HepG2 (cell line): Measurements from ENCODE around the gene CD9. TPM values are rescaled to one million over a fixed set of nuclear protein-coding genes. Genes with fewer than 3 reads are reported as not detected.

Experiments
- ATAC-seq: fragments of 200-7000 bp; cut with Tn5 transposase; 3 replicates; pipeline ENCODE4 v1.9.1; 2020; ENCODE audit warnings: mild to moderate bottlenecking, moderate library complexity
- BruUV-seq: library from RNA; stranded (reverse); fragments of 400-500 nt; replicated peaks from 2 replicates; lab custom pipeline; 2021; lab: Mats Ljungman, UMichigan
- CTCF ChIA-PET: fragments of 300-600 bp; formaldehyde crosslinking; extraction: SDS; loops from one replicate; lab custom pipeline; 2021; ENCODE audit warnings: low total read pairs, inconsistent platforms, low intra/inter-chr PET ratio; lab: Yijun Ruan, JAX
- POLR2A ChIA-PET: fragments of 350-600 bp; sonication (Branson Sonifier 250); formaldehyde crosslinking; loops from one replicate; lab custom pipeline; 2020; ENCODE audit warnings: antibody characterized with exemption, inconsistent platforms; lab: Yijun Ruan, JAX
- DNase-seq: peaks from one replicate; pipeline ENCODE4 v3.0.0-alpha.2; 2015; ENCODE audit warnings: low spot score
- FAIRE-seq: peaks from 3 replicates; lab custom pipeline; 2011; peaks lifted over from hg19 to GRCh38; lab: Jason Lieb, UNC
- H2AFZ ChIP-seq: one replicate; pipeline ENCODE4 v1.6.1; 2011; ENCODE audit warnings: low read length, inconsistent platforms
- H3K27ac ChIP-seq: fragments of 300-600 bp; 3 replicates; pipeline ENCODE4 v1.8.0; 2011; ENCODE audit warnings: mixed run types, mild to moderate bottlenecking, mixed read lengths, low read length, inconsistent platforms; ENCODE audit not compliant: insufficient read depth; ENCODE audit errors: extremely low read length
- H3K27me3 ChIP-seq, 2 experiments: fragments of 200-600 bp in 1 of 2; 2 replicates in 1 of 2; 3 replicates in 1 of 2; pipeline versions ENCODE4 v1.6.0 to v1.8.0; 2011; ENCODE audit warnings: low read length in 2 of 2, mild to moderate bottlenecking in 2 of 2, moderate library complexity in 2 of 2, inconsistent platforms in 1 of 2; ENCODE audit not compliant: insufficient read depth in 2 of 2, control insufficient read depth in 1 of 2
- H3K36me3 ChIP-seq, 2 experiments: fragments of 200-600 bp in 1 of 2; replicated peaks in 1 of 2; 2 replicates in 1 of 2; 3 replicates in 1 of 2; pipeline versions ENCODE4 v1.5.1 to v1.8.0; 2011; ENCODE audit warnings: low read length in 2 of 2, inconsistent platforms in 1 of 2; ENCODE audit not compliant: insufficient read depth in 2 of 2, control insufficient read depth in 1 of 2
- H3K4me1 ChIP-seq: 2 replicates; pipeline ENCODE4 v1.5.1; 2012; ENCODE audit warnings: low read length, inconsistent platforms; ENCODE audit not compliant: insufficient read depth
- H3K4me2 ChIP-seq: 2 replicates; pipeline ENCODE4 v1.6.0; 2011; ENCODE audit warnings: low read depth, low read length, inconsistent platforms
- H3K4me3 ChIP-seq, 3 experiments: fragments of 200-600 bp in 1 of 3; sonication (generic), shearing (Covaris generic) in 1 of 3; replicated peaks in 1 of 3; 2 replicates each; pipeline ENCODE4 v1.5.1; 2011 to 2016; ENCODE audit warnings: low read length in 3 of 3, inconsistent platforms in 2 of 3, low read depth in 2 of 3, mild to moderate bottlenecking in 2 of 3, control low read depth in 1 of 3, mixed read lengths in 1 of 3; ENCODE audit not compliant: insufficient read depth in 1 of 3
- H3K79me2 ChIP-seq: one replicate; pipeline ENCODE4 v1.6.1; 2011; ENCODE audit warnings: low read length, inconsistent platforms; ENCODE audit not compliant: insufficient read depth
- H3K9ac ChIP-seq: 2 replicates; pipeline ENCODE4 v1.6.0; 2011; ENCODE audit warnings: mild to moderate bottlenecking, low read depth, low read length, inconsistent platforms; ENCODE audit not compliant: insufficient read depth
- H3K9me3 ChIP-seq: 2 replicates; pipeline ENCODE4 v1.5.1; 2012; ENCODE audit warnings: mild to moderate bottlenecking, low read length
- H4K20me1 ChIP-seq: 2 replicates; pipeline ENCODE4 v1.6.0; 2011; ENCODE audit warnings: inconsistent platforms, mild to moderate bottlenecking, low read length, moderate library complexity; ENCODE audit not compliant: insufficient read depth
- CC2D1A ChIP-seq: sonication (generic); formaldehyde crosslinking; IDR thresholded peaks from 2 replicates; pipeline ENCODE4 v1.8.1; 2023; ENCODE audit warnings: mild to moderate bottlenecking, missing genetic modification reagents
- FOXP4 ChIP-seq: sonication (generic); formaldehyde crosslinking; IDR thresholded peaks from 2 replicates; pipeline ENCODE4 v1.4.0; 2020; ENCODE audit warnings: missing genetic modification reagents
- IRF9 ChIP-seq: sonication (generic); formaldehyde crosslinking; IDR thresholded peaks from 2 replicates; pipeline ENCODE4 v1.8.0; 2022; ENCODE audit warnings: missing genetic modification reagents, mild to moderate bottlenecking, borderline replicate concordance
- JUN ChIP-seq: sonication (generic); formaldehyde crosslinking; IDR thresholded peaks from 2 replicates; pipeline ENCODE4 v1.4.0; 2020; ENCODE audit warnings: mild to moderate bottlenecking, missing genetic modification reagents
- MAFK ChIP-seq, 2 experiments: IDR thresholded peaks in 1 of 2; conservative IDR thresholded peaks in 1 of 2; 2 replicates each; pipeline ENCODE4 v1.6.1; 2011; ENCODE audit warnings: improper control_type of control experiment in 2 of 2, low read length in 2 of 2
- TCF7 ChIP-seq: sonication (generic); IDR thresholded peaks from 2 replicates; pipeline ENCODE4 v1.6.1; 2016; ENCODE audit warnings: antibody characterized with exemption, low read depth
- ZBED4 ChIP-seq: sonication (generic); formaldehyde crosslinking; IDR thresholded peaks from 2 replicates; pipeline ENCODE4 v1.4.0; 2020; ENCODE audit warnings: missing genetic modification reagents, borderline replicate concordance
- ZBTB33 ChIP-seq: sonication (generic); formaldehyde crosslinking; IDR thresholded peaks from 2 replicates; pipeline ENCODE4 v1.4.0; 2020; ENCODE audit warnings: missing genetic modification reagents
- ZNF737 ChIP-seq: sonication (generic); formaldehyde crosslinking; IDR thresholded peaks from 2 replicates; pipeline ENCODE4 v1.5.0; 2020; ENCODE audit warnings: missing genetic modification reagents, mild to moderate bottlenecking, borderline replicate concordance
- ZNF784 ChIP-seq: sonication (generic); formaldehyde crosslinking; IDR thresholded peaks from 2 replicates; pipeline ENCODE4 v1.5.1; 2020; ENCODE audit warnings: missing genetic modification reagents, mild to moderate bottlenecking, borderline replicate concordance
- WGBS: methylation state at CpG from one replicate; pipeline ENCODE4 v1.1.6; 2017; ENCODE audit warnings: low lambda C conversion rate; 5-methylcytosine and 5-hydroxymethylcytosine counted together
- in situ Hi-C: cut with HindIII; loops from 2 replicates; pipeline ENCODE4 v1.10.0; 2017; ENCODE audit warnings: low pct_unique_long_range_greater_than_20kb; ENCODE audit not compliant: extremely low pct_ligation_motif_present
- intact Hi-C: fragments of 100-400 bp; cut with micrococcal nuclease; formaldehyde crosslinking; loops from one replicate; pipeline ENCODE4 v1.10.0; 2022; ENCODE audit not compliant: unreplicated experiment
- polyA plus RNA-seq, 8 experiments: library from polyadenylated mRNA; depleted of rRNA in 3 of 8; stranded (reverse) in 7 of 8; unstranded in 1 of 8; fragments of >200 nt; fragmentation: Illumina TruSeq in 4 of 8; extraction: Trizol in 4 of 8; gene quantifications; 2 replicates each; pipeline versions ENCODE4 v1.2.1 to v1.2.3, GENCODE V29; 2011 to 2016; ENCODE audit warnings: low read depth in 4 of 8, missing spikeins in 1 of 8, mixed read lengths in 1 of 8; ENCODE audit not compliant: insufficient read depth in 1 of 8
- total RNA-seq, 5 experiments: library from RNA; depleted of rRNA; stranded (reverse); fragments of >200 nt; fragmentation: Illumina TruSeq; extraction: Trizol; gene quantifications; 2 replicates each; pipeline ENCODE4 v1.2.3, GENCODE V29; 2016; ENCODE audit warnings: low read depth in 1 of 5

Gene CD9
- total and polyA plus RNA-seq, 2 of the 13 experiments (the other 11 are each of a cell fraction or from before 2014, with no cell fraction given), result 5.8 to 38.3 TPM

- intact Hi-C loops (no loop called here), in situ Hi-C loops (no loop called here)
- Histone ChIP-seq H3K4me2 (no peak overlapping the region), H3K9me3 (no peaks in the 10 kb centered on the region), H3K79me2 (no peaks in the 10 kb centered on the region), H3K4me3 (no peak overlapping the region), H3K27me3 (peaks cover 4 to 26% of the 10 kb centered on the region in 2 experiments), H3K4me1 (peaks cover 26% of the 10 kb centered on the region), H4K20me1 (no peaks in the 10 kb centered on the region), H3K27ac (no peak overlapping the region), H3K36me3 (no peaks in the 10 kb centered on the region), H3K9ac (no peak overlapping the region), H2AFZ (no peak overlapping the region)
- ChIA-PET POLR2A (no interaction called here), CTCF (no interaction called here)
- no TSS peak for BruUV-seq
- ATAC-seq, result no peak
- WGBS, result 57% methylated on average over 6 of the region's 8 CpGs
- DNase-seq, result no peak
- FAIRE-seq, result no peak
- TF ChIP-seq ZNF737 (CRISPR knock-in tag) (no peak), JUN (CRISPR knock-in tag) (no peak), FOXP4 (no peak), TCF7 (no peak), IRF9 (CRISPR knock-in tag) (no peak), MAFK (conservative IDR thresholded peaks at IDR 0.05 in 1 of 2, IDR thresholded peaks at IDR 0.05 in 1 of 2; ENCODE audit: low read length in 2 of 2) (no peak), ZNF784 (no peak), ZBTB33 (CRISPR knock-in tag) (no peak), CC2D1A (no peak), ZBED4 (CRISPR knock-in tag) (no peak)
Measured at GRCh38 chr12:6205144-6205539, 4.9 kb downstream of the CD9 start.
